8988T (cell line): ENCODE data around the gene PRKCB.

ENCODE experiments used
- DNase-seq: peaks from one replicate; pipeline ENCODE4 v3.0.0; 2011

Gene PRKCB

GRCh38 chr16:23835390-23836077 is at the start of gene PRKCB:
TSS of gene PRKCB (plus strand) at chr16:23835983.
- peak; percentile 30 for DNase-seq

- no peak for DNase-seq
These were observed 48.7 kb upstream of the PRKCB start for GRCh38 chr16:23786964-23787561.

- DNase-seq = no peak
These were observed 47.1 kb upstream of the PRKCB start for GRCh38 chr16:23788685-23789084.

GRCh38 chr16:23795378-23795777 is 40.4 kb upstream of the PRKCB start:
- no peak for DNase-seq

- DNase-seq = no peak
These were observed 38.8 kb upstream of the PRKCB start for GRCh38 chr16:23796941-23797340.

- DNase-seq = no peak
These were observed 34.4 kb upstream of the PRKCB start for GRCh38 chr16:23801378-23801777.

- no peak for DNase-seq
These were observed 33.0 kb upstream of the PRKCB start for GRCh38 chr16:23802776-23803175.

- peak; percentile 23 for DNase-seq
These were observed 32.1 kb upstream of the PRKCB start for GRCh38 chr16:23803591-23804123.

GRCh38 chr16:23807028-23807427 is 28.8 kb upstream of the PRKCB start:
- no peak for DNase-seq

- no peak for DNase-seq
These were observed 14.3 kb upstream of the PRKCB start for GRCh38 chr16:23821467-23821866.

- no peak for DNase-seq
These were observed 13.7 kb upstream of the PRKCB start for GRCh38 chr16:23821875-23822688.

- no peak for DNase-seq
These were observed 12.1 kb upstream of the PRKCB start for GRCh38 chr16:23823475-23824384.

- DNase-seq = no peak
These were observed 10.9 kb upstream of the PRKCB start for GRCh38 chr16:23824909-23825308.

- no peak for DNase-seq
These were observed 9.2 kb upstream of the PRKCB start for GRCh38 chr16:23826528-23827045.

- no peak for DNase-seq
These were observed 8.7 kb upstream of the PRKCB start for GRCh38 chr16:23827057-23827456.

- no peak for DNase-seq
These were observed 6.3 kb upstream of the PRKCB start for GRCh38 chr16:23829454-23829853.

- DNase-seq = no peak
These were observed 5.5 kb upstream of the PRKCB start for GRCh38 chr16:23830276-23830675.

GRCh38 chr16:23832882-23833281 is 2.9 kb upstream of the PRKCB start:
- no peak for DNase-seq

GRCh38 chr16:23833504-23833903 is 2.3 kb upstream of the PRKCB start:
- no peak for DNase-seq

GRCh38 chr16:23833960-23834685 is 1.7 kb upstream of the PRKCB start:
- DNase-seq = no peak

GRCh38 chr16:23836078-23836403 is 258 bp downstream of the PRKCB start:
- DNase-seq = no peak
